Activated naive CD4-positive, alpha-beta T cell treated with anti-CD3 and anti-CD28 coated beads, Interleukin-2, amount 50 U/mL, for 24 hours (primary cell): ENCODE results near the gene CDC42BPB.

Source experiments
- H3K27ac Mint-ChIP-seq: one replicate; pipeline ENCODE4 v1.8.0; 2021; ENCODE audit warnings: mild to moderate bottlenecking, mixed read lengths
- H3K27me3 Mint-ChIP-seq: one replicate; pipeline ENCODE4 v1.8.0; 2021; ENCODE audit warnings: mixed read lengths
- H3K36me3 Mint-ChIP-seq: one replicate; pipeline ENCODE4 v1.8.0; 2021; ENCODE audit warnings: mixed read lengths
- H3K4me1 Mint-ChIP-seq: one replicate; pipeline ENCODE4 v1.8.0; 2021; ENCODE audit warnings: mixed read lengths
- H3K4me3 Mint-ChIP-seq: one replicate; pipeline ENCODE4 v1.8.0; 2021; ENCODE audit warnings: mild to moderate bottlenecking, mixed read lengths
- H3K9me3 Mint-ChIP-seq: one replicate; pipeline ENCODE4 v1.8.0; 2021; ENCODE audit warnings: mixed read lengths

The CDC42BPB gene

DNA sequence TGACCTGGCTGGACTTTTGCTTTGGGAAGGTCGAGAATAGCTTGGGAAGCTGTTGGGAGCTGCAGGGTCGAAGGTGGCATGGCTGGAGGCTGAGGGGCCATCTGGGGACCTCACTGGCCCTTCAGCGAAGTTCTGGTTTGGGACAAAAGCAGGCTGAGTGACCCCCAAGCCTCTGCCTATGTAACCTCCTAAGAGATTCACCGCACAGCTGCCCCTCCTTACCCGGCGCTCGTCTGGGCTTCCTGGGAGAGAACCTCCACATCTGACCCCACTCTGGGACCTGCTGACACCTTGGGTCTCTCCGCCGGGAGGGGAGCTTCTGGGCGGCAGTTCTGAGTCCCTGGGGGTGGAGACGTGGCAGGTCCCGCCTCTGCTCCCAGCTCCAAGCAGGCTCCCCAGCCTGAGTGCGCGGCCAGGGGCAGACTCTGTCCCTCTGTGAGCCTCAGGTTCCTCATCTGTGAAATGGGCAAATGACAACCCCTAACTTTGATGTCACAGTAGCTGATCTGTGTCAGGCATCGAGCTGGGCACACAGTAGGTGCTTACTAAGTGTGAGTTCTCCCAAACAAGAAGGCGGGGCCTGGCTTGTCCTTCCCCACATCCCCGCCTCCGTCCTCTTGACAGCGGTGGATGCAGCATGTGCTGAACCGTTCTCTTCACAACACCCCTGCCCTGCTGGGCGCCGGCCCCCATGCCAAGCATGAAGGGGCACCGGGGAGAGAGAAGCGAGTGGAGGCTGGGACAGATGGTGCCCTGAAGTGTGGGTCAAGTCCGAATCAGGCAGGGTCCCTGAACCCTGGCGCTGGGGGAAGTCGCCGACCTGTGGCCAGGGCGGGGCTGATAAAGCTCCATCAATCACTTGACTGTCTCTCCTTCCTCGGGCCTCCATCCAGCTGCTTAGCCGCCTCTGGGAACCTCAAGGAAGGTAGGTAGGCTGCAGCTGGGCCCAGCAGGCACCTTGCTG lies 40.9 kb upstream of the CDC42BPB start:
- Mint-ChIP-seq H3K4me3 (no peak overlapping the region), H3K36me3 (no peaks in the 10 kb centered on the region), H3K27ac (no peak overlapping the region), H3K4me1 (no peaks in the 10 kb centered on the region), H3K27me3 (peaks cover 9% of the 10 kb centered on the region), H3K9me3 (no peaks in the 10 kb centered on the region)

DNA sequence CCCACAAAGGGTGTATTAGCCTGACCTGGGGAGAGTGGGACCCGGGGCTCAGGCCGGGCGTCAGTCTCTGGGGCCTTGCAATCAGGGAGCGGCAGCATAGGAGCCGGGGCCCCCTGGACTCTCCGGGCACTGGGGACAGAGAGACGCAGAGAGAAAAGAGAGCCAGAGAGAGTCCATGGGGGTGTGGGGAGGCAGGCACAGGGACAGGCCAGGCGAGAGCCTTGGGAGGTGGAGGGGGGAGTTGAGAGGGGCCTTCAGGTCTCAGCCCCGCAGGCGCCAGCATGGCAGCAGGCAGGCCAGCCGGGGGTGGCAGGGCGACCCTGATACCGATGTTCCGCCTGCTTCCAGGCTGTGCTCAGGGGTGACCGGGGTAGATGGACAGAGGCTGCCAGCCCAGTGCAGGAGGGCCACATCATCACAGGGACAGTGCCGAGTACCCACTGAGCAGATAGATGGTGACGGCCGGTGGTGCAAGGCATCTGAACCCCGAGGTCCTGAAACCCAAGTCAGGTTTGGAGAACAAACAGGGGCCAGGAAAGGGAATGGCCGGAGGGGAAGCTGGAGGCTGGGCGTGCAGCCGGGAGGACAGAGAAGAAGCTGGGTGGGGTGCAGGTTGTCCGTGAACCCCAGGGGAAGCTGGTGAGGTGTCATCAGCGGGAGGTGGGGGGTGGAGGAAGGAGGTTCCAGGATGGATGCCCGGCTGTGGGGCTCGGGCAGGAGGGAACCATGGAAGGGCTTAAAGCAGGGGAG lies 40.1 kb upstream of the CDC42BPB start:
- H3K4me3 Mint-ChIP-seq, result no peak overlapping the region
- no peaks in the 10 kb centered on the region for H3K36me3 Mint-ChIP-seq
- H3K27ac Mint-ChIP-seq, result no peak overlapping the region
- H3K9me3 Mint-ChIP-seq, result no peaks in the 10 kb centered on the region
- peaks cover 9% of the 10 kb centered on the region for H3K27me3 Mint-ChIP-seq
- no peaks in the 10 kb centered on the region for H3K4me1 Mint-ChIP-seq

DNA sequence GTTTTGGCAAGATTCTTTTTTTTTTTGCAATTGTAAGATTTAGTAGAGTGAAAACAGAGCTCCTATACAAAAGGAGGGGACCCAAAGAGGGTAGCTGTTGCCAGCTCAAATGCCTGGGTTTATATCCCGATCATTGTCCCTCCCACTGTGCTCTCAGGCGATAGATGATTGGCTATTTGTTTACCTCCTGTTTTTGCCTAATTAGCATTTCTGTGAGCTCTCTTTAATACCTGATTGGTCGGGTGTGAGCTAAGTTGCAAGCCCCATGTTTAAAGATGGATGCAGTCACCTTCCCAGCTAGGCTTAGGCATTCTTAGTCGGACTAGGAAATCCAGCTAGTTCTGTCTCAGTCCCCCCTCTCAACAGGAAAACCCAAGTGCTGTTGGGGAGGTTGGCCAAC lies 39.0 kb upstream of the CDC42BPB start:
- Mint-ChIP-seq H3K36me3 (no peaks in the 10 kb centered on the region), H3K4me3 (no peak overlapping the region), H3K4me1 (no peaks in the 10 kb centered on the region), H3K9me3 (no peaks in the 10 kb centered on the region), H3K27me3 (peaks cover 5% of the 10 kb centered on the region), H3K27ac (no peak overlapping the region)

DNA sequence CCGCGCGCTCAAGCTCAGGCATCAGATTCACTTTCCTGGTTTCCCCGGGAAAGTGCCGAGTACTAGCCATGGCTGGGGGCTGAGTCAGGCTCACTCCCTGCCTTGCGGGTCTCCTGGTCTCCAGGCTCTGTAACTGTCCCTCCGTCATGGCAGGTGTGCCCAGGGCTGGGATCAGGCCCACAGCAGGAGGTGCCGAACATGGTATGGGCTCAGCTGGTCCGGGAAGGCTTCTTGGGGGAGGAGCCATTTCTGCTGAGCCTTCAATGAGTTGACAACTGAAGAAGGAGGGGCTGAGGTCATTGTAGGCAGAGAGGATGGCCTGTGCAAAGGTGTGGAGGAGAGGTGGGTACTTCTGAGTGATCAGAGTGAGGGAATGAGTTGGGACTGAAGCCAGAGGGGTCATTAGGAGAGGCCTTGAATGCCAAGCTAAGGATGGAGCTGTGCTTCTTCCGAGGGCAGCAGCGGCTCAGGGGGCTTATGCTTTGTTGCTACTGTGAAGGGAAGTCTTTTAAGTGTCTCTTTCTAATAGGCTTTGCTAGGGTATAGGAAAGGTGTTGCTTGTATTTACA lies 37.9 kb upstream of the CDC42BPB start:
- no peaks in the 10 kb centered on the region for H3K9me3 Mint-ChIP-seq
- peaks cover 2% of the 10 kb centered on the region for H3K27me3 Mint-ChIP-seq
- no peaks in the 10 kb centered on the region for H3K4me1 Mint-ChIP-seq
- H3K27ac Mint-ChIP-seq, result no peak overlapping the region
- no peaks in the 10 kb centered on the region for H3K36me3 Mint-ChIP-seq
- H3K4me3 Mint-ChIP-seq, result no peak overlapping the region

DNA sequence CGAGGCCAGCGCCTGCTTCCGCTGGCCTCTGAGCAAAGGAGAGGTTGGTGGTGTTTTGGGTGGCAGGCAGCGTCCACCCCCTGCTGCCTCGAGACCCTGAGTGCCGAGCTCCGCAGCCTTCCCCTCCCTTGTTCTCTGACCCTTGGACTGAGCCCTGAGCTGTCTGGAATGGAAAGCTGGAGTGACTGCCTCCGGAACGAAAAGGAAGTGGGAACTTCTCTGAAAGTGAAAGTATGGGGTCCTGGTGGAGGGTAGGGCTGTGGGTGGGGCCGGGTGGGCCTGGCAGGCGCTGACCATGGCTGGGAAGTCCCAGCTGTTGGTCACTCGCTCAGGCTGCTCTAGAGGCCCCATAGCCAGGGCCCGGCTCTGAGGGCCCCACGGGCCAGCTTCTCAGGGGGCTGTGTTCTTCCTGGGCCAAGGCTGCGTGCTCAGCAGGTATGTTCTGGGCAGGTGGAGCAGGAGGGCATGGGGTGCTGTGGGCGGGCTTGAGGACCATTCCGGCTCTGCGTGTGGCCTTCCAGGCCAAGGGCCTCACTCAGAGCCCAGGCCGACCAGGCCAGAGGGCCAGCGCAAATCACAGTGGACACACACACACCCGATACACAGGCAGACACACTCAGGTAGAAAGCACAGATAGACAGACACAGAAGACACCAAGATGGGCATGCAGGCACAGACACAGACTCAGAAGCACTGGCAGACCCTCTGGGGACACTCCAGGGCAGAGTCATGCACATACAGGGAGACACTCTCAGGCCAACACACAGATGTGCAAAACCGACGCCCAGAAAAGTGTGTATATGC lies 37.3 kb upstream of the CDC42BPB start, which contains the start of gene EXOC3L4:
TSS of gene EXOC3L4 (plus strand) at position 320 of the 804 bp plus-strand sequence. CDS start 5,495 bp downstream, outside the sequence.
- Mint-ChIP-seq H3K36me3 (no peaks in the 10 kb centered on the region), H3K4me1 (no peaks in the 10 kb centered on the region), H3K27ac (no peak within 1 kb of the TSS), H3K27me3 (peaks cover 2% of the 10 kb centered on the region), H3K4me3 (no peak within 1 kb of the TSS), H3K9me3 (no peaks in the 10 kb centered on the region)

DNA sequence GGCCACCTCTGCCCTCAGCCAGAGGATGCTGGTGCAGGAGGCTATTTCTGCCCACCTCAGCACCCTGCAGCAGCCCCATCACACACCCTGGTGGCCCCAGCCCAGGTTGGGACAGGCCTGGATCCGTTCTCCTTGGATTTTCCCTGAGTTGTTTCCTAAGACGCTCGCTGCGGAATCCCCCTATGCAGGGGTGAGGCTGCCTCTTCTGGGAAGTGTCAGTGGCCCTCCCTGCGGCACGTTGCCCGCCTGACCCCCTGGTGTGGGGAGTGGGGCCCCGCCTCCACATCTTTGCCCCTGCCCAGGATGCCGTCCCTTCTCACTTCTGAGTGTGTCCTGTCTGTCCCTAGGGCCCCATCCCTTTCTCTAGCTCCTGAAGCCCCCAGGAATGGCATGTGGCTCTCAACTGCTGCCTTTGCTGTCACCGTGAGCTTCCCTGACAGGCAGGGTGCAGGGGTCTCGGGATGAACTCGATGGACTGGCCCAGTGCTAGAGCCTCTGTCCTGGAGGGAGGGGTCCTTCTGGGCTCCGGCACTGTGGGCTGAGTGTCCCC lies 36.6 kb upstream of the CDC42BPB start:
- no peaks in the 10 kb centered on the region for H3K36me3 Mint-ChIP-seq
- peaks cover 2% of the 10 kb centered on the region for H3K27me3 Mint-ChIP-seq
- H3K4me3 Mint-ChIP-seq, result no peak overlapping the region
- H3K9me3 Mint-ChIP-seq, result no peaks in the 10 kb centered on the region
- H3K27ac Mint-ChIP-seq, result no peak overlapping the region
- H3K4me1 Mint-ChIP-seq, result no peaks in the 10 kb centered on the region

DNA sequence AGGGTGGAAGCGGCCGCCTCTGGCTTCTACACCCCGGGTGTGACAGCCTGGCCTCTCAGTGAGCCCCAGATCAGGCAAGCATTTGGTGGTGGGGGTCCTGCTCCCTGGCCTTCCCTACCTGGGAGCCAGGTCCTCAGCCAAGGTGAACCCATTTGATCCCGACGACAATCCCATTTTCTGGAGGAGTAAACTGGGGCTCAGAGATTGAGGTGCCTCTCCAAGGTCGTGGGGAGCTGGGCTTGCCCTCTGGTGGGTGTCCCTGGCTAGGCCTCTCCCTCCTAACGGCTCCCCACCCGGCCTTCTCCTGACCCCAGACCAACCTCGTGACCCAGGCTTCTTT lies 34.5 kb upstream of the CDC42BPB start:
- Mint-ChIP-seq H3K36me3 (no peaks in the 10 kb centered on the region), H3K27me3 (peaks cover 2% of the 10 kb centered on the region), H3K4me1 (no peaks in the 10 kb centered on the region), H3K27ac (no peak overlapping the region), H3K4me3 (peak overlapping the region; percentile 19), H3K9me3 (no peaks in the 10 kb centered on the region)

DNA sequence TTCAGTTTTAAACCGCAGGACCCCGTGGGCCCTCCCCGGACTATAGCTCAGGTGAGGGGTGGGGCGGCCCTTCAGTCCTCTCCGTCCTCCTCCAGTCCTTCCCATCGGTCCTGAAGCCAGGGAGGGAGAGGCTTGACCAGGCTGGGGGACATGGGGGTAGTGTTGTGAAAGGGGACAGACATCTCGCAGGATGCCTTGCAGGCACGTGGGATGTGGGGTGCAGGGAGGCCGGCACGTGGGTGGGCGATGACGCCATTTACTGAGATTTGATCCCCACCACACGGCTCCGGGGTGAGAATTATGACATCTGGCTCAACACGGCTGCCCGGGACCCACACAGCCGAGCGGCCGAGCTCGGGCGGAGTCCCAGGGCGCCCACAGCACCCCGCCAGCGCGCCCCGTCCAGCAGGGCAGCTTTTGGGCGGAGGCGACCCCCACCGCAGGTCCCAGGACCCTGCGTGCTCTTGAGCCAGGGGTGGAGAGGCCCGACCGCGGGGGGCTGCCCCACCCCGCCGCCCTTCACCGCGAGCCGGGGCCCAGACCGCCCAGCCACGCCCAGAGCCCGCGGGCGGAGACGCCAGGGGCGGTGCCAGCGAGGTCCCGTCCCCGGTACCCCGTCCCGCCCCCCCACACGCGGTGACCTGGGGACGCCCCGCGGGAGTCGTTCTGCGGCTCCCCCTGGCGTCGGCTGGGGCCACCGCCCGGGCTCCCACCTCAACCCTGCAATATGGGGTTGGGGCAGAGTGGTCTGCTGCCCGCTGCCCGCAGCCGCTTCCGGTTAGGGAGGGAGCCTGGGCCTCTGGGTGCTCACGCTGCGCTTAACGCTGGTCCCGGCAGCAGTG lies 33.9 kb upstream of the CDC42BPB start:
- Mint-ChIP-seq H3K27ac (no peak overlapping the region), H3K4me1 (no peaks in the 10 kb centered on the region), H3K9me3 (no peaks in the 10 kb centered on the region), H3K27me3 (peaks cover 5% of the 10 kb centered on the region), H3K36me3 (no peaks in the 10 kb centered on the region), H3K4me3 (peak overlapping the region; percentile 27)

DNA sequence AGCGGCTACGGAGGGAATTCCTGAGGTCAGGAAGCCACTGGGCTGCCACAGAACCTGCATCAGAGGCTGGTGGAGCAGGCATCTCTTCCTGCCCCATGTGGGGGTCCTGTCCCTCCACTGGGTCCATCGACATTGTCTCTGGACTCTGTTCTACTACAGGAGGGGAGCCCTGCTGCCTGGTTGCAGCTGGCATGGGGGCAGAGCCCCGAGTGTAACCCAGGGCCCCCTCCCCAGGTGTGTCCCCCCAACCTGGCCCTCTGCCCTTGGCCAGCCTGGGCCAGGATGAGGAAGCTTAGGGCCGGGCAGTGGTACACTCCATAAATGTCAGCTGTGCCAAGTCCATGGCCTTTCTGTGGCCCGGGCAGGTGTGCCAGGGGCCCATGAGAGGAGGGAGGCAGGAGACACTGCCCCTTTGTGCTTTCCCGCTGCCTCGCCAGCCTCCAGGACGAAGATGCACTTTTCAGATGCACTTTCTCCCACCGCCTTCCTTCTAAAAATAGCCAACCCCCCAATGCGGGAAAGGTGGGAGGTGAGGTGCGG lies 33.2 kb upstream of the CDC42BPB start:
- Mint-ChIP-seq H3K36me3 (no peaks in the 10 kb centered on the region), H3K27me3 (peaks cover 6% of the 10 kb centered on the region), H3K9me3 (no peaks in the 10 kb centered on the region), H3K4me3 (peak overlapping the region; percentile 27), H3K4me1 (no peaks in the 10 kb centered on the region), H3K27ac (no peak overlapping the region)

DNA sequence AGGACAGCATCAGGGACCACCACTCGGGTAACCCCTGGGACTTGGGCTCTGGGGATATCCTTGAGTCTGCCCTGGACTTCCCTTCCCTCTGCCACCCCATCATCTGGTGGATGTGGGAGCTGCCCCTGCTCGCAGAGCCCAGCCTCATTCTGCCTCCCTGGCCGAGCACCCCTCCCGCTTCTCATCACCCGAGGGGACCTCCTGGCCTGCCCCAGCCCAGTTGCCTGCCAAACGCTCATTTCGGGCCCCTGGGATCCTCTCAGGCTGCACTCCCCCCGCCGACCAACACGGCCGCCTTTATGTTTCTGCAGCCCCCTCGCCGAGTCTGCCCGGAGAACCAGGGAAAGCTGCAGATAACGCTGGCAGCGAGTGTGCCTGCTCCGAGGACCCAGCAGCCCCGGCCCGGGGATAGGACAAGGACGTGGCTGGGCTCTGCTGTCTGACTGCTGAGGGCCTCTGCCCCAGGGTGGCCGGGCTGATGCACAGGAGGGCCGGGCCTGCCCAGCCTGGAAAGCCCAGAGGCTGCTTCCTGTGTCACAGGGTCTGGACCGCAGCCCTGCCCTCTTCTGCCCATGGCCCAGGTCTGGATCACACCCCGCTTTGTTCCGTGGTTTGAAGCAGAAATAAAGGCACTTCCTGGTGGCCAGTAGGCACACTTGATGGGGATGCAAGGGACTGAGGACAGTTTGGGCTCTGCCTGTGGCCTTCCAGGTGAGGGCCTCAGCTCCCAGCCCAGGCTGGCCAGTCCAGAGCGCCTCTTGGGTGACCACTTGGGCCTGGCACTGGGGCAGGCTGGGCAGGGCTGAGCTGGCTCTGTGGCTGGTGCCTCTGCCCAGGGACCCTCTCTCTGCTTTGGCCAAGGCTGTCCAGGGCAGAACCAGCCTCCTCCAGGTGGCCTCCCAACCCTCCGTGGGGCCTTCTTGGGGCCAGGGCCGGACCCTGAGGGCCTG lies 32.3 kb upstream of the CDC42BPB start:
- no peak overlapping the region for H3K27ac Mint-ChIP-seq
- H3K4me1 Mint-ChIP-seq, result no peaks in the 10 kb centered on the region
- peaks cover 7% of the 10 kb centered on the region for H3K27me3 Mint-ChIP-seq
- H3K4me3 Mint-ChIP-seq, result no peak overlapping the region
- H3K9me3 Mint-ChIP-seq, result no peaks in the 10 kb centered on the region
- no peaks in the 10 kb centered on the region for H3K36me3 Mint-ChIP-seq

DNA sequence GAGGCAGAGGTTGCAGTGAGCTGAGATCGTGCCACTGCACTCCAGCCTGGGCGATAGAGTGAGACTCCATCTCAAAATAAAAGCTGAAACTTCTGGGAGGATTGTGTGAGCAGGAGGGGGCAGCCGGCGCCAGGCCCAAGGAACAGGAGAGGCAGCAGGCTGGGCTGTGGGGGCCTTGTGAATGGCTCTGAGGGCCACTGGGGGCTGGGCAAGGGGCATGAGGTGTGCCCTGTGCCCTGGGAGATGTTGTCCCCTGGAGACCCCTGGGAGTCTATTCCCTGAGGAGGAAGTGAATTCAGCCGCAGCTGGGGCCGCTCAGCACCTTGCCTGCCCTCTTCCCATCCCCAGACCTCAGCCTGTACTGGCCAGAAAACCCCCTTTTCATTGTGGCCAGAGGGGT lies 31.6 kb upstream of the CDC42BPB start:
- Mint-ChIP-seq H3K36me3 (no peaks in the 10 kb centered on the region), H3K4me3 (no peak overlapping the region), H3K27ac (no peak overlapping the region), H3K4me1 (no peaks in the 10 kb centered on the region), H3K27me3 (peaks cover 9% of the 10 kb centered on the region), H3K9me3 (no peaks in the 10 kb centered on the region)

DNA sequence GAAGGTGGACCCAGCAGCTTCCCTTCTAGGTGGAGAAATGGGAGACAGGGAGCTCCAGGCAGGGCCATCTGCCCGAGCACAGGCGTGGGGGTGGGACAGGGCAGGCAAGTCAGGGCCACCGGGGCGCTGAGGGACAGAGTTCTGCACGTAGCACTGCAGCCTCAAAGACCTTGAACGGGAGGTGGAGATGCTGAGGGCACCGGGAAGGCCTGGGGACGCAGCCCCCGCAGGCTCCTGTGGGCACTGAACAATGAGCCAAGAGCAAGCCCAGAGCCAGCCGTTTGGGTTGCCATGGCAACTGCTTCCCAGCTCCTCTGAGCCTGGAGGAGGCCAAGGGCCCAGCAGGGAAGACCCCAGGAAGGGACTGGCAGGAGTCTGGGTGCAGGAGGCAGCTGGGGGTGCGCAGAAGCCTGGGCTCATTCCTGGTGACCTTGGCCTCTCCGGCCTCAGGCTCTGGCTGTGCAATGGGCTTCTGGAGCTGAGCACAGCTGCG lies 30.0 kb upstream of the CDC42BPB start:
- H3K4me1 Mint-ChIP-seq, result no peaks in the 10 kb centered on the region

DNA sequence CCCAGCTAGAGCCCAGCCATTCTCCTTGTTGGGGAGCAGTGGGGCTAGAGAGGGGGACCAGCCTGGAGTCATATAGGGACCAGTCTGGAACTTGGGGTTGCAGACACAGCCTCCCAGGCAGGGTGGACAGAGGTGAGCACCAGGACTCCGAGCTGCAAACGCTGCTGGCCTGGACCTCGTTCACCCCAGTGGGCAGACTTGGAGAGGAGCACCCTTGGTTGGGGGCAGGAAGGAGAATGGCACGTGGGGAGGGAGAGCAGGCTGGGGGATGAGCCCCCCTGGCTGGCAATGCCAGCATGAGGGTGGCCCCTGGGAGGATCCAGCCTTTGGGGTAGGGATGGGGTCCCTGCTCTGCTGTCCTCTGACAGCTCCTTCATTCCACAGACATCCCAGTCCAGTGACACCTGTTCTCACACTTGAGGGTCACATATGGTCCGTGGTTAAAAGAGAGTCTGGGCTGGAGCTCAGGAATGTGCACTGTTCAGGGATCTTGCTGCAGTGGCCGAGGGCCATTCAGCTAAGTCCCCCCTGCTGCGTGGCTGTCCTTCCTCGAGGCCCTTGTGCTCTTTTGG lies 29.5 kb upstream of the CDC42BPB start:
- Mint-ChIP-seq H3K9me3 (no peaks in the 10 kb centered on the region), H3K27ac (no peak overlapping the region), H3K4me1 (no peaks in the 10 kb centered on the region), H3K4me3 (no peak overlapping the region), H3K36me3 (no peaks in the 10 kb centered on the region), H3K27me3 (peaks cover 9% of the 10 kb centered on the region)

More for the DNA sequence above, 30.0 kb upstream of the CDC42BPB start:
- H3K36me3 Mint-ChIP-seq, result no peaks in the 10 kb centered on the region
- H3K27ac Mint-ChIP-seq, result no peak overlapping the region
- H3K4me3 Mint-ChIP-seq, result no peak overlapping the region
- no peaks in the 10 kb centered on the region for H3K9me3 Mint-ChIP-seq
- H3K27me3 Mint-ChIP-seq, result peaks cover 9% of the 10 kb centered on the region
